Frontal cortex (tissue), 4 donors: Measurements from ENCODE around the gene UPK3BL1. TPM values are rescaled to one million over a fixed set of nuclear protein-coding genes. Genes with fewer than 3 reads are reported as not detected.
"Not testable (repeated sequence)": the region's sequence is repeated elsewhere in the genome, so short reads cannot be mapped to it uniquely, and the experiment has no call there.

Source experiments
- DNase-seq, 2 donors: peaks; one replicate each; pipeline ENCODE4 v3.0.0; 2012; ENCODE audit warnings: low spot score in 2 of 2
- FAIRE-seq: peaks from 2 replicates; lab custom pipeline; 2012; peaks lifted over from hg19 to GRCh38; lab: Jason Lieb, UNC
- total RNA-seq: library from RNA; depleted of rRNA; stranded (reverse); fragments of >200 nt; gene quantifications from one replicate; pipeline ENCODE4 v1.2.3, GENCODE V29; 2014
- donor health status: control.
- donor health status: control.
- donor health status: control.

The UPK3BL1 gene
- total RNA-seq, 1 donor from 2014 or later, result 9.0 TPM

DNA sequence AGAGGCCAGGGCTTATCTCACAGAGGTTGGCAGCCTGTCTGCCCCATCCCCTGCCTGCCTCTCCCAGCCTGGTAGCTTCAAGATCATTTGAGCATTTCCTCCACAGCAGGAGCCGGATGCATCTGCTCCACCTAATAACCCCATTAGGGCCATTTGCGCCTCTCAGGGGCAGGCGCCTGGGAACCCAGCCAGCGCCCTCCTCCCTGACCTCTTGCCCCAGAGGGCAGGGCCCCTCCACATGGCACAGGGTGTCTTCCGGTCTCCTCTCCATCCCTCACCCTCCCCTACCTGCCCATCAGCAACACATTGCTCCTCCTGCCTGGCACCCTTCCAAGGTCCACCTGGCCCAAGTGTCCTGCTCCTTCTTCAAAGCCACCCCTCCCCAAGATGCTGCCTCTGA is 7.2 kb downstream of the UPK3BL1 start:
- DNase-seq, FAIRE-seq: not testable (repeated sequence)

DNA sequence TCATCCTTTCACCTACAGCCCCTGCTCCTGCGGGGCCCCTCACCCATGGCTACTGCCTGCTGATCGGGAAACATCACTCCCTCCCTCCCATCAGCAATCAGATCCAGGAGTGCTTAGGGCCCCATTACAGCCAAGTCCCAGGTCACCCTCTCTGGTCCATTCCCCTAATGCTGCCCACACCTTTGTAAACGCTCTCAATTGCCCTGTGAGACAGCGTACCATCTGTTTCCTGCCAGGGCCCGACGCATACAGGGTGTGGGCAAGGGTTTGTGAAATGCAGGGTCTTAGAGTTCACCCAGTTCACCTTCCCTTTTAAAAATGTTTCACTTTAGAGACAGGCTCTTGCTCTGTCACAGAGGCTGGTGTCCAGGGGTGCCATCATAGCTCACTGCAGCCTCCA is 8.3 kb downstream of the UPK3BL1 start:
- DNase-seq, FAIRE-seq: not testable (repeated sequence)

DNA sequence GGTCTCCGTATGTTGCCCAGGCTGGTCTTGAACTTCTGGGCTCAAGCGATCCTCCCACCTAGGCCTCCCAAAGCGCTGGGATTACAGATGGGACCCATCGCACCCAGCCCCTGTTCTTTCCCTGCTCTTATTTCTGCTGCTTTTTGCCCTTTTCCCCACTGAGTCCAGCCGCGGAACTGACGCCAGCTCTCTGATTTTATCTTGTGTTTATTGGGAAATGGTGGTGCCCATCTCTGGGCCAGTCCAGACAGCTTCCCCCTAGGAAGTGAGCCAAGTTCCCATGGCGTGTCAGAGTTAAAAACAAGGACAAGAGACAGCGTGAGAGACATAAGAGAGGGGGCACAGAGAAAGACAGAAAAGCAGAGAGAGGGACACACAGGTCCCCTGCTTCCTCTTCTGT is 12.0 kb downstream of the UPK3BL1 start:
- FAIRE-seq, DNase-seq: not testable (repeated sequence)

DNA sequence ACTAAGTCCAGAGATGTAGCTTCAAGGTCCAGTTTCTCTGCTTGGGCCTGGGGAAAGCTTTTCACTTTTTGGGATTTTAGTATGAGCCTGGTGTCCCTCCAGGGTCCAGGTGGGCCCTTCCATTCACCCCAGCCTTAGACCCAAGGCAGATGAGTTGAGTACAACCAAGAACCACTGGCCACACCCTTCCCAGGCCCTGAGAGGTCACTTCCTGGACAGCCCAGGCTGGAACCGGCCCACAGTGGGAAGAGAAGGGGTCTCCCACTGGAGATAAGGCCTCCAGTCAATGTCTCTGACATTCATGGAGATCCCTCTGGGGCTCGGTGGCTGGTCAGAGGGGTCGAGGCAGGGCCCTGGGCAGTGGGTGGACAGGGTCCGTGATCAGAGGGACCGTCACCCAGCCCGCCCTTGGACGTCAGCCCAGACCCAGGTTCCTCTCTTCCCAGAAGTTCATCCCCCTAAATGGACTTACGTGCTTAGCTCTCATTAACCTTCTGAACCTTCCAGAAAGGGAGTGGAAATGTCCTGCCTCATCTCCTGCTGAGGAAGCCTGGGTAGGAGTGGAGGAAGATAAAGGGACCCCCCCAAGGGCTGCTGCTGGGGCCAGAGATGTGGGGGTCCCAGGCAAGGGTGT is 15.2 kb downstream of the UPK3BL1 start:
- DNase-seq, FAIRE-seq: not testable (repeated sequence)

DNA sequence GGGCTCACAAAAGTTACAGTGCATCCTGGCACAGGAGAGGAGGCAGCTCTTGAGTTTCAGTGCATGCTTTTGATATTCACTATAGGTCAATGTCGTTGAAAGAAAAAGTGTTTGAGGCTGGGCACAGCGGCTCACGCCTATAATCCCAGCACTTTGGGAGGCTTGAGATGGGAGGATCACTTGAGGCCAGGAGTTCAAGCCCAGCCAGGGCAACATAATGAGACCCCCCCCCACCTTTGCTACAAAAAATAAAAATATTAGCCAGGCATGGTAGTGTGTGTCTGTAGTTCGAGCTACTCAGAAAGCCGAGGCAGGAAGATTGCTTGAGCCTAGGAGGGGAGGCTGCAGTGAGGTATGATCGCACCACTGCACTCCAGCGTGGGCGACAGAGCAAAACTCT is 24.5 kb downstream of the UPK3BL1 start:
- not testable (repeated sequence) for FAIRE-seq

DNA sequence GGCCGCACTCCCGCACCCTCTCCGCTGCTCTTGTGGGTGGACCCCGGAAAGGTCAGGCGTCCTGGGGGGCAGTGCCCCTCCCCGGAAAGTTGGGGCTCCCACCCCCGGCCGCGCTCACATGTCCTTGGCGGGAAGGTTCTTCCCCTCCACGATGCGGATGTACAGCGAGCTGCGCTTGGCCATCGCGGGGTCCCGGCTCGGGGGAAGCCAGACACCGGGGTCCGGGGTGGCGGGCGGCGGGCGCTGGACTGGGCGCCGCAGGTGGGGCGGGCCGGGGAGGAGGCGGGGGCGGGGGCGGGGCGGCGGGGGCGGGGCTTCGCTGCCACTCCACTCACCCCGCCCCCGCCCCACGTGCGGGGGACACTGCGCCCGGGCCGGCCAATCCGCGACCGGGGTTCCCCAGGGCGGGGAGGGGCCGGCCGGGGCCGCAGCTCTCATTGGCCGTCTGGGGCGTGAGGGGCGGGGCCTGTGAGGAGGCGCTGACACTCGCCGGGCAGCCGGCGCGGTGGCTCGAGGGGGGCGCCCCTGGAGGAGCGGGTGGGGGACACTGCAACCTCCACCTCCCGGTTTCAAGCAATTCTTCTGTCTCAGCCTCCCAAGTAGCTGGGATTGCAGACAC is 26.0 kb downstream of the UPK3BL1 start, which contains the start of gene RASA4:
TSS of gene RASA4 (minus strand) at position 250 of the 619 bp plus-strand sequence. CDS start at position 183, 67 bp downstream.
- DNase-seq, FAIRE-seq: not testable (repeated sequence)

More for the DNA sequence above, 24.5 kb downstream of the UPK3BL1 start:
- not testable (repeated sequence) for DNase-seq

DNA sequence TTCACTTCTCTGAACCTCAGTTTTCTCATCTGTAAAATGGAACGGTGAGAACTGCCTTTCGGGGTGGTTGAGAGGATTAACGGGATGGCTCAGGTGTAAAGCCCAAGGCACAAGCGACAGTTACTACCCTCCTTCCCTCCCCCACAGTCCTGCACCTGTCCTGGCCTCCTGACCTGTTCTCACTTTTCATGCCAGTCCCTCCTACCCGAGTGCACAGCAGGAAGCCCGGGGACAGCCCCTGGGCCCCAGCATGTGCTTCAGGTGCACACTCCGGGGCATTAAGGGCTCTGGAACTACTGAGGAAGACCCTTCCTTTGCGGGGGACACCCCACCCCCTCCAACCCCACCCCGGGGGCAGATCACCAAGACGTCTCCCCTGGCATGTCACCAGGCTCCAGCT is 26.7 kb downstream of the UPK3BL1 start:
- FAIRE-seq, DNase-seq: not testable (repeated sequence)

DNA sequence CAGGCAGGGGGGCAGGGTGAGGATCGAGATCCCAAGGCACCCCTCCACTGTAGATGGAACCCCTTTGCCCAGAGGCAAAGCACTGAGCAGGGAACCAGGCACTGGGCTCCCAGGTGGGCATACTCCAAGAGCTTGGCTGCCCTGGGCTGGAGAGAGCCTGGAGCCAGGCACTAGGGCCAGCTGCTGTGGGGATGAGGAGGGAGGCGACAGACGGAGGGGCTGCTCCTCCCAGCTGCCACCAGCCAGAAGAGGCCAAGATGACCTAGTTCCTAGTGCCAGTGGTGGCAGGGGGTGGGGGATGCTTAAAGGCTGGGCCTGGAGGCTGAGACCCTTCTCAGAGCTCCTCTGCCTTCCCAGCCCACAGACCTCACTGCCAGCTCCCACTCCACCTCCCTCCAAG is 27.7 kb downstream of the UPK3BL1 start:
- not testable (repeated sequence) for DNase-seq, FAIRE-seq

DNA sequence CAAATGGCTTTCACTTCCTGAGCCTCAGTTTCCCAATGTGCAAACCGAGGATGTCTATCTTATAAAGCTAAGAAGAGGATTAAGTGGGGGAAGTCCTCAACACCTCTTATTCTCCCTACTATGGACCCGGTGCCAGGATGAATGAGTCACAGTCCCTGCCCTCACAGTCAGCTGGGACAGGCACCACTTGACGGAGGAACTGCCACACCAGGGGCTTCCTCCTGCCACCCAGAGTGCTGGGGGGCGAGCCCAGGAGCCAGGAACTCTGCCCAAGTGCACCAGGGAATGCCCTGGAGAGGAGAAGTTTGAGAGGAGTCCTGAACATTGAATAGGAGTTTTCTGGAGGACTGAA is 28.3 kb downstream of the UPK3BL1 start:
- not testable (repeated sequence) for DNase-seq, FAIRE-seq

DNA sequence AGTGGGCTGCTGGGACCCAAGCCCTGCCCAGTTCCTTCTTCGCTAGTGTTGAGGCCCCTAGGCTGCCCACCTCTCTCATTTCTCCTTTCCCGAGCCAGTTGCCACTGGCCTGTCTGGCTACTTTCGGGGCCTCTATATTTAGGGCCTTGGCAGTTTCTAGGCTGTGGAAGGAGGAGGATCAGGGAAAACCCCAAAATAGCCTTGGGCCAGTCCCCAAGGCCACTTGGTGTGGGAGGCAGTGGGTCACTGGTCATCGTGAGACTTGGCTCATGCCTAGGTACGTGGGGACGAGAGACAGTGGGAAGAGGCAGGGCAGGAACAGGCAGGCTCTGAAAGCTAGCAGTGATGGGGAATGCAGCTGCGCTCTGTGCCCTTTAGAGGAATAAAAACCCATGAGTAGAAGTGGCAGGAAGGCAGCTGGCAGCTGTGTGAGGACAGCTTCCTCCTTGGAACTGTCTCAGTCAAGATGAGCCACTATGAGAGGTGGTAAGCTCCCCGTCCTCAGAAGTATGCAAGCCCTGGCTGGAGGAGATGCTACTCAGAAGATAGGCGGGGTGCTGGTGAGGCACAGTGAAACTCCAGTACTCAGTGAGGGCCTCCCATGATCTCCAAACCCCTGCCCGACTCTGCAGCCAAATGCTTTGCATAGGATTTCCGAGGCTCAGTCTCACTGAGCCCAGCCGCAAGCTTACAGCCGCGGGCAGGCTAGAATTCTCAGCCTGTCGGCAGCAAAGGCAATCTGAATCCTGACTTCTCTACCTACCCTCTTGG is 28.8 kb downstream of the UPK3BL1 start:
- FAIRE-seq, DNase-seq: not testable (repeated sequence)

DNA sequence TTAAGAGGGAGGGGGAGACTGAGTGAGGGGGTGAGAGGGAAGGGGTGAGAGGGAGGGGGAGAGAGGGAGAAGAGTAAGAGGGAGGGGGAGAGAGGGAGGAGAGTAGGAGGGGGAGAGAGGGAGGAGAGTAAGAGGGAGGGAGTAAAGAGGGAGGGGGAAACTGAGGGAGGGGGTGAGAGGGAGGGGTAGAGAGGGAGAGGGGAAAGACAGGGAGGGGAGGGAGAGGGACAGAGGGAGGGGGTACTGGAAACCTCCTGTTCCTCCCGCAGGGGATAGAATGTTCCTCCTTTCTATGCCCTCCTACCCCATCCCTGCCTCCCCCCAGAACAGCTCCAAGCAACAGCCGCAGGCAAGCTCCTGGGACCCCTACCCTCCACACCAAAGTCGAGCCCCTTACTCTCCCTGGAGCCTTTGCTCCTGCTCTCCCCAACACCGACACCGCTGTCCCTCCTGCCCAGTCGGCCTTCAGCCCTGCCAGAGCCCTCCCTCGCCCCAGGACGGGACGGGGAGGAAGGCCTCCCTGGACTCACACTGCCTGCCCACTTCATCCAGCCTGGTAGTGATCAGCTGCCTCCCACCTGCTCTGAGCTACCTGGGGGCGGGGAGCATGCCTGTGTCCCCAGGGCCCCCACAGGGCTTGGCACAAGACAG is 30.8 kb downstream of the UPK3BL1 start:
- FAIRE-seq, DNase-seq: not testable (repeated sequence)

DNA sequence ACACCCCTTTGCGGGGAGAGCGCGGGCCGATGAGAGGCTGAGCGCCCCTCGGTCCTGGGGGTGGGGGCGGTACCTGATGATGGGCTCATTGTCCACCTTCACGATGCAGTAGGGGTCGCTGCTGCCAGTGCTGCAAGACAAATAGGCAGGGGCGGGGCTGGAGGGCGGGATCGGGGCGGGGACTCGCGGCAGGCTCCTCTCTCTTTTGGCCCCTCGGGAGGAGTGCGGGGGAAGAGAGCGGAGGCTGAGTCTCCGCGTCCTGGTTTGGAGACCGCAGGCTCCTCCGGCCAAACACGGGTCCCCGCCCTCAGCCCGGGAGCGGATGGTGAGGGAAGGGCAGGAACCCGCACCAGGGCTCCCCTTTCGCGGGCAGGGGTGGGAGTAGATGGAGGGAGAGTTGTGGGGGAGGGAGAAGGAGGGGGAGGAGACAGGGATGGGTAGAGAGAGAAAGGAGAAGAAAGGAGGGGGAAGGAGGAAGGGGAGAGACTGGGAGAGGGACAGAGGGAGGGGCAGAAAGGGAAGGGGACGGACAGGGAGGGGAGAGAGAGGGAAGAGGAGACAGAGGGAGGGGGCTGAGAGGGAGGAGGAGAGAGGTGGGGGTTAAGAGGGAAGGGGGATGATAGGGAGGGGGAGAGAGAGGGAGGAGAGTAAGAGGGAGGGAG is 31.4 kb downstream of the UPK3BL1 start:
- FAIRE-seq, DNase-seq: not testable (repeated sequence)

DNA sequence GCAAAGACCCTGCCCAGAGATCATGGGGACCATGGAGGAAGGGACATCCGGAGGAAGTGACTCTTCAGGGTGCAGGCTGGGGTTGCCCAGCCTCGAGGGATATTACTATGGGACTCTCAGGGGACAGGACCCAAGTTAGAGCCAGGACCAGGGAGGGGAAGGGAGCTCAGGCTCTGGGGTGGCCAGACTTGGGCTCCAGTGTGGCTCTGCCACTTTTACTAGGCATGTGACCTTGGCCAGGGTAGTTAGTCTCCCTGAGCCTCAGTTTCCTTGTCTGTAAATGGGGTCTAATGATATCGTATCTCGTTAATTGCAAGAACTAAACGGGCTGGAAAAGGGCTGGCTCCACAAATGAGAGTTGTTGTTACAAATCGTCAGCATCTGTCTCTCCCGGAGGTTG is 32.1 kb downstream of the UPK3BL1 start:
- not testable (repeated sequence) for DNase-seq, FAIRE-seq

DNA sequence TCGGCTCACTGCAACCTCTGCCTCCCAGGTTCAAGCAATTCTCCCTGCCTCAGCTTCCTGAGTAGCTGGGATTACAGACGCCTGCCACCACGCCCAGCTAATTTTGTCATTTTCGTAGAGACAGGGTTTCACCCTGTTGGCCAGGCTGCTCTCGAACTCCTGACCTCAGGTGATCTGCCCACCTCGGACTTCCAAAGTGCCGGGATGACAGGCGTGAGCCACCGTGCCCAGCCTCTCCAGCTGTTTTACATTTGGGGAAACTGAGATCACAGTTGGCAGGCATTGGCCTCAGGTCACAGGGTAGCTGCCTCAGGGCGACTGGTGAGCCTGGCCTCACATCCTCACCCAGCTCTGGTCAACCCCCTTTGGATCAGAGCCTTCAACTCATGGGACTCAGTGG is 32.9 kb downstream of the UPK3BL1 start:
- DNase-seq, FAIRE-seq: not testable (repeated sequence)

DNA sequence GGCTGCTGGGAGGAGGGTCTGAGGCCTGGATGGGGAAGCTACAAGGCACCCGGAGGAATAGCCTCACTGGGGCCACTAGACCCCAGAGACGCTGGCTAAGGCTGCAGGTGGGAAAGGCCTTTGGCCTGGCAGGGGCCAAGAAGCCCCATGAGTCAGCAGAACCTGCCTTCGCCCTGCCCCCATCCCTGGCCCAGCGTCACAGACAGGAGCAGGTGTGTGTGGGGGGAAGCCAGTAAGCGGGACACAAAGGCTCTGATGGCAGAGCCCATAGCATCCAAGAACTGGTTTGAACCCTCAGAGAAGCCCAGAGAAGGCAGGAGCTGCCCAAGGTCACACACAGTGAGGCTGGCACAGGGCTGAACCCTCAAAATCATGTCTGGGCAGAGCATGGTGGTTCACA is 35.7 kb downstream of the UPK3BL1 start:
- DNase-seq, FAIRE-seq: not testable (repeated sequence)

DNA sequence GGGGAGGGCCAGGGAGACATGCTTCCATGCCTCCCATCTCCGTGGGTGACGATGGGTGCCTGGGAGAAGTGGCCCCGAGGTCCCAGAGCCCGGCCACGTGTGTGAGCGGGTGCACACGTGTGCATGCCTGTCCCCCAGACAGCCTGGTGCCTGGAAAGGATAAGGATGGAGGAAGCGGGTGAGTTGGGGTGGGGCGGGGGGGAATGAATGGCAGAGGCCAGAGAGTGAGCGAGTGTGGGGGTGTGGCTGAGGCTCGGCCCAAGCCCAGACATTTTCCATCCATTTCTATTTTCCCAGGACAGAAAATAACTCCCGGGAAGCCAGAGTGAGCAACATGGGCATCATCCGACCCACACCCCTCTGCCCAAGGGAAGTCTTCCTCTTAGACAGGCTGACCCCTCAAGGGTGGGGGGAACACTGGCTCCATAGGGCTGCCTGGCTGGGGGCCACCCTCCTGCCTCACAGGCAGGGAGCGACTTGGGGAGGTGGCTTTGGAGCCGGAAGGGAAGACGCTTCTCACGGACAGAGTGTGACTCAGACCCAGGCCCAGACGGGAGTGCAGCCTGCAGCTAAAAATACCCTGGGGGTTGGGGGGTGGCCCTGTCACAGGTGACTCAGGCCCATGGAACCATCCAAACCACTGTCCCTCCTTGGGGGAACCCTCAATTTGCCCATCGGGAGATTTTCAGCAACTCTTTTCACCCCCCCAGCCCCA is 38.0 kb downstream of the UPK3BL1 start:
- DNase-seq, FAIRE-seq: not testable (repeated sequence)

DNA sequence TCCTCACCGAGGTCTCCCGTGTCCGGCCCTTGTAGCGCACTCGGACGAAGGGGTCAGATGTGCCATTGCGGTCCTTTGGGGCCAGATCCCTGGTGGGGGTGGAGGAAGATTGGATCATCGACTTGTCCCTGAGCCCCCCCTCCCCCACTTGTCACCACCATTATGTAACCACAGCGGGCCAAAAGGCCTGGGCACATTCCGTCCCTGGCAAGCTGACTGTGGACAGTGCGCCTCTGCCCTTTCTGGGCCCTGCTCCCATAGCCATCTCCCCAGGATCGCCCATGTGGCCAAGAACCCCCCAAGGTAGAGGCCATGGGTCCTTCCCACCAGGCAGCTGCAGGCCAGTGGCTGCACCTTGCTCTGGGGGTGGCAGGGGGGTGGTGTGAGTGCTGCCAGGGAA is 40.3 kb downstream of the UPK3BL1 start:
- not testable (repeated sequence) for FAIRE-seq, DNase-seq

DNA sequence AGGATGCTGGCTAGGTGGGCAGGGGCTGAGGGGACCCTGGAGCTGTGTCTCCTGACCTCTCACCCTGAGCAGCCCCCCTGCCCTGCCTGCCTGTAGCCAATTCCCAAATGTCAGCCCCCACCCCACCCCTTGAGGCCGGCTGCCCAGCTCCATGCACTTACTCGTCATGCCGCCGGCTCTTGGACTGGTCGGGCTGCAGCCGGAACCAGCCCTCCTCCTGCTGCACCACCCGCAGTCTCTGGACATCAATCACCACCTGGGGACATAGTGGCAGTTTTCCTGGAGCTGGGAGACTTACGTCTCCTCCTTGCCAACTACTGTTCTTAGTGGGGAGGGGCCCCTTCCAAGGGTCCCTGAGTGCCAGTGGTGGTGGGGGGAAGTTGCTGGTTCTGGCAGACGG is 42.9 kb downstream of the UPK3BL1 start:
- not testable (repeated sequence) for DNase-seq, FAIRE-seq

DNA sequence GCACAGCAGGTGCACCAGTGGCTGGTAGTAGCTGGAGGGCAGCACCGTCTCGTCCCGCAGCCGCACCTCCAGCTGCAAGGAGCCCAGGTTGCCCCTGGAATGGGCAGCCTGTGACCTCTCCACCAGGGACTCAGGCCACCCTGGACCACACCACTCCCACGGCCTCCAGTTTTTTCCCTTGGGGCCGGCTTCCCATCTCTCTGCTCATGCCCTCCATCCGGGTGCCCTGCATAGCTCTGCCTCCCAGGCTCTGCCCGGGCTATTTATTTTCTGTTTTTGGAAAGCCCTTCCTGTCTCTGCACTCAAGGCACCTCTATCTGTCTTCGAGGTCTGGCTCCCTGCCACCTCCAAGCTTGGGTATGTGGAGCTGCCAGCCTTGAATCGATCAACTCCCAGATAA is 46.6 kb downstream of the UPK3BL1 start:
- not testable (repeated sequence) for FAIRE-seq

More for the DNA sequence above, 46.6 kb downstream of the UPK3BL1 start:
- DNase-seq, result not testable (repeated sequence)
